NCI-H774 (cell line): ENCODE data around the gene PAF1.

Experiments used
- DNase-seq: peaks from one replicate; lab custom pipeline; 2025; lab: John Stamatoyannopoulos, UW

The PAF1 gene

GRCh38 chr19:39405958-39406655, 15.2 kb upstream of the PAF1 start:
- DNase-seq, result no peak

DNA sequence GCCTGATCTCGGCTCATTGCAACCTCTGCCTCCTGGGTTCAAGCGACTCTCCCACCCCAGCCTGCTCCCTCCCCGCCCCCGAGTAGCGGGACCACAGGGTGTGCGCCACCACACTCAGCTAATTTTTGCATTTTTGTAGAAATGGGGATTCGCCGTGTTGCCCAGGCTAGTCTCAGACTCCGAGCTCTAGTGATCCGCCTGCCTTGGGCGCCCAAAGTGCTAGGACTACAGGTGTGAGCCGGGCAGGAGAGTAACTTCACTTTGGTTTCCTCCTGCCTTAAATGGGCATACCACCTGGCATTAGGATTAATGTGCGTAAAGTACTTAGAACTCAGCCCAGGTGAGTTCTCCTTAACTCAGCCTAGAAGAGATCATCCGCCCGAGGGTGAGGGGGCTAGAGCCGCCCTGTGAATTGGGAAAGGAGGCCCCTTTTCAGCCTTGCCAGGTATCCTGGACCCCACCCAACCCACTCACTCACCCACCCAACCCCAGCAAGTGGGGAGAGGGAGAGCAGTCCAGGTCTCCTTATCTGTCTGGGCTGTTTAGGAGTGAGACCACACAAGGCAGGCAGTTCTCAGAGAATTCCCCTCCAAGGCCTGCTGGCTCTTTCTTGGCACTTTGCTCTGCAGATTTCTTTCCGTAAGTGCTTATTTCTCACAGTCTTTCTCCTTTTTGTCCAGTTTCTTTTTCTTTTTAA, 14.5 kb upstream of the PAF1 start:
- no peak for DNase-seq

DNA sequence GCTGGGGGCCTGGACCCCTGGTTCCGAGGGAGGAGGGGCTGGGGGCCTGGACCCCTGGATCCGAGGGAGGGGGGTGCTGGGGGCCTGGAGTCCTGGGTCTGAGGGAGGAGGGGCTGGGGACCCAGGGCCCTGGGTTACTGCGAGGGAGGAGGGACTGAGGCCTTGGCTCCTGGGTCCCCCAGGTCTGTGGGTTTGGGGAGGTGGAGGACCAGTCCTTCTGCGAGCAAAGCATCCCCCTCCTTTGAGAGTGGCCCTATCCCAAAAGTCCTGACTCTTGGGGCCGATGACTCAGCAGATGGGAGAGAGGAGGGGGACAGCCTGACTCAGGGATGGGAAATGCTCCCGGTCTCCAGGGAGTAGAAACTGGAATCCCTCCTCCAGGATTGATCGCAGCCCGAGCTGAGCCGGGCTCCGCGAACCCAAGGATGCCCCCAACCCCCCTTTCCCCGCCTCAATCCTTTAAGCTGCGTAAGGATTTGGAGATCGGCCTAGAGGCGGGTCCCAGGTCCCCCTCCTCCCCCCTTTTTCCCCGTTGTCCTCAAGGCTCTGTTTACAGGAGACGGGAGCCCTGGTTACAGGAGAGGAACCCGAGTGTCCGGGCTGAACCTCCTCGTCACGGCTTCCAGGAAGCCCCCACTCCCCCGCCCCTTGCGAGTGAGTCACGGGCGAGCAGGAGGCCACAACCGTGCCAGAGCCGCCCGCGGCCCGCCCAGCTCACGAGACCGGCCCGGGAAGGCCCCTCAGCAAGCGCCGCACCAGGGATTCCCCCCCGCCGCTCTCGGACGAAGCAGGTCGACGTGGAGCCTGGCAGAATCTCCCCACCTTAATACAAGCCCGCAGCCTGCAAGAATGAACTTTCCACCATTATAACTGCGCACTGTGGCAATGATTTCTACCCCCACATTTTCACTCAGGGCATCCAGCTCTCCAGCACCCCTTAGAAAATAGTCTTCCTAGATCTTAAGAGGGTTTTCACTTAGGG, 12.7 kb upstream of the PAF1 start:
- DNase-seq, result no peak

- peak; percentile 59 for DNase-seq
These were observed 11.7 kb upstream of the PAF1 start for GRCh38 chr19:39402346-39403300.

- no peak for DNase-seq
These were observed 10.8 kb upstream of the PAF1 start for GRCh38 chr19:39401549-39402345.

- DNase-seq, result no peak
These were observed 10.2 kb upstream of the PAF1 start for GRCh38 chr19:39401070-39401548.

GRCh38 chr19:39400061-39400460, 9.2 kb upstream of the PAF1 start:
- DNase-seq, result no peak

- DNase-seq, result no peak
These were observed 8.8 kb upstream of the PAF1 start for GRCh38 chr19:39399668-39400050.

- DNase-seq, result no peak
These were observed 7.5 kb upstream of the PAF1 start for GRCh38 chr19:39398297-39398864.

GRCh38 chr19:39397360-39398296, 6.7 kb upstream of the PAF1 start:
- peak; percentile 58 for DNase-seq

GRCh38 chr19:39390451-39390750, 505 bp downstream of the PAF1 start:
- no peak for DNase-seq

DNA sequence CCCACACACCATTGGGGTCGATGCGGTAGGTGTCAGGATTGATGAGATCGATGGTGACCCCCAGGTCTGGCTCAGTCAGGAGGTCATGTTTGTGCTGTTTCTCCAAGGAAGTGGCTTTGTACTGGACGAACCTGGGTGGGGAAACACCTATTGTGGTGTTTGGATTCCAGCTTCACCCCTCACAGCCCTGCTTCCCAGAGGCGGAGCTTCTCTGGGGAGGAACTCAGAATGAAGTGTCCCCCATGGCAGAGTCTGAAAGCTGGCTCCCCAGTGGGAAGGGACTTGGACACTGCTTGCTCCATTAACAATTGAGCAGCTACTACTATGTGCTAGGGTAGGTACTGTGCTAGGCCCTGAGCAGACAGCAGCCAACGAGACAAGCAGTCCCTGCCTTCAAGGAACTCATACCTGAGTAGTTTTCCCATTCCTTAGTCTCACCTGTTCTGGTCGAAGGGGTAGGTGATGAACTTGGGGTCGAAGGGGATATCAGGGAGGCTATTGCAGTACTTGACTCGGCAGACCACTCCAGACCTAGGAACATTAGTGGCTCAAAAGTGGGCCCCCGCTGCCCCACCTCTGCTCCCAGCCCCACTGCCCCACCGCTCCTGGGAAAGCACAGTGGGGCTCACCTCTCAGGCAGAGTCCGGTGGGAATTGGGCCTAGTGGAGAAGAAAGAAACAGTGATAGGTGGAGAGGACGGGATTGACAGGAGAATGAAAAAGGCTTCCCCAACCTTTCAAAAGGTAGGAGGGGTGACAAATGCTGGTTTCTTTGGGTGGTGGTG, 1.1 kb downstream of the PAF1 start:
- no peak for DNase-seq

GRCh38 chr19:39388657-39389056, 2.2 kb downstream of the PAF1 start:
- no peak for DNase-seq

- no peak for DNase-seq
These were observed 4.3 kb downstream of the PAF1 start for GRCh38 chr19:39386557-39386956.

GRCh38 chr19:39385629-39386411, 5.1 kb downstream of the PAF1 start:
- DNase-seq, result no peak

DNA sequence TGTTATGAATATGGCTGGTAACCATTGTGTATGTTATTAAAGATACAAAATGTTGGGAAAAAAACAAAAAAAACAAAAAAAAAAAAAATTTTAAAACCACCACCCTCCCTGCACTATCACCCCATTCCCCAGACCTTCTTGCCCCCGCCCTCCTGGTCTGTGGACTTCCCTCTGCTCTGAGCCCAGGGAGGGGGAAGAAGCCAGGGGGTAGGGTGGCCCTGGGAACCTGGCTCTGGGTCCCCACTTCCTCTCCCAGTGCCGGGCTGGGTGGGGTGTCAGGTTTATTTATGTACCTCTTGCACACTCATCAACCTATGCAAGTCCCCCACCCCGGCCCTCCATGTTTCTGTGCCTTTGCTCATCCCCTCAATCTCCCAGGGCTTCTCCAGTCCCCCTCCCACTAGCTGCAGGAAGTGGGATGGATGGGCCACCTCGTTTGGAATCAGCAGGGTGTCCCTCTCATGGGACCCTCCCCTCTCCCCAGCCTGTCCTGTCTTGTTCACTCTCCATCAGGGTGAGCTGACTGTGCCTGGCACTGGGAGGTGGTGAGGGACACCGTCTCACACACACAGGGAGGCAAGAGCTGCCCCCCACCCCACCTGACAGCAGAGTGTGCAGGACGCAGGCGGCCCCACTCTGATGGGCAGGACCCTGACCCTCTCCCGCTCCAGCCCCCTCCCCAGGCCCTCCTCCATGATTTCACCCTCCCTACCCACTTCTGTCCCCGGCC, 5.9 kb downstream of the PAF1 start:
- no peak for DNase-seq
